Gastrocnemius medialis (tissue), 4 donors: ENCODE results near the gene GPBAR1.

Experiments used
- POLR2A ChIP-seq, 2 donors: fragments of 450-650 bp; IDR thresholded peaks; one replicate each; pipeline ENCODE4 v1.6.1; 2017; ENCODE audit warnings: antibody characterized with exemption in 2 of 2, mild to moderate bottlenecking in 2 of 2, moderate library complexity in 2 of 2
- TF ChIP-seq, protein P1 (sequence below), 5 experiments: fragments of 450-650 bp in 3 of 5; fragments of 200-600 bp in 2 of 5; sonication (generic) in 2 of 5; IDR thresholded peaks in 4 of 5; conservative IDR thresholded peaks in 1 of 5; 1 replicate in 4 of 5; 2 replicates in 1 of 5; pipeline ENCODE4 v1.5.1; 2016 to 2019; ENCODE audit warnings: antibody characterized with exemption in 5 of 5, mild to moderate bottlenecking in 3 of 5, moderate library complexity in 3 of 5

GRCh38 chr2:218255446-218255845 is 5.4 kb upstream of the GPBAR1 start:
- TF ChIP-seq POLR2A (IDR thresholded peaks at IDR 0.05), result no peak
- TF ChIP-seq, protein P1, sequence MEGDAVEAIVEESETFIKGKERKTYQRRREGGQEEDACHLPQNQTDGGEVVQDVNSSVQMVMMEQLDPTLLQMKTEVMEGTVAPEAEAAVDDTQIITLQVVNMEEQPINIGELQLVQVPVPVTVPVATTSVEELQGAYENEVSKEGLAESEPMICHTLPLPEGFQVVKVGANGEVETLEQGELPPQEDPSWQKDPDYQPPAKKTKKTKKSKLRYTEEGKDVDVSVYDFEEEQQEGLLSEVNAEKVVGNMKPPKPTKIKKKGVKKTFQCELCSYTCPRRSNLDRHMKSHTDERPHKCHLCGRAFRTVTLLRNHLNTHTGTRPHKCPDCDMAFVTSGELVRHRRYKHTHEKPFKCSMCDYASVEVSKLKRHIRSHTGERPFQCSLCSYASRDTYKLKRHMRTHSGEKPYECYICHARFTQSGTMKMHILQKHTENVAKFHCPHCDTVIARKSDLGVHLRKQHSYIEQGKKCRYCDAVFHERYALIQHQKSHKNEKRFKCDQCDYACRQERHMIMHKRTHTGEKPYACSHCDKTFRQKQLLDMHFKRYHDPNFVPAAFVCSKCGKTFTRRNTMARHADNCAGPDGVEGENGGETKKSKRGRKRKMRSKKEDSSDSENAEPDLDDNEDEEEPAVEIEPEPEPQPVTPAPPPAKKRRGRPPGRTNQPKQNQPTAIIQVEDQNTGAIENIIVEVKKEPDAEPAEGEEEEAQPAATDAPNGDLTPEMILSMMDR (IDR thresholded peaks at IDR 0.05 in 4 of 5, conservative IDR thresholded peaks at IDR 0.05 in 1 of 5), result no peak
